22Rv1 (cell line): Measurements from ENCODE around the gene RPL7L1.

Experiments
- CTCF ChIP-seq: fragments of 450-650 bp; IDR thresholded peaks from 2 replicates; pipeline ENCODE4 v1.5.1; 2017; ENCODE audit warnings: mild to moderate bottlenecking
- ZFX ChIP-seq: fragments of 450-650 bp; IDR thresholded peaks from 2 replicates; pipeline ENCODE4 v1.6.1; 2017; ENCODE audit warnings: antibody characterized with exemption, borderline replicate concordance

- TF ChIP-seq CTCF: no peak
- TF ChIP-seq ZFX: no peak
Observed at GRCh38 chr6:42860036-42860435, 19.4 kb upstream of the RPL7L1 start.
